RKO (cell line): ENCODE results near the gene L3MBTL4.
"Not testable (repeated sequence)": the region's sequence is repeated elsewhere in the genome, so short reads cannot be mapped to it uniquely, and the experiment has no call there.

Source experiments
- DNase-seq: peaks from one replicate; pipeline ENCODE4 v3.0.0-alpha.2; 2016; ENCODE audit warnings: low spot score

Gene L3MBTL4

DNA sequence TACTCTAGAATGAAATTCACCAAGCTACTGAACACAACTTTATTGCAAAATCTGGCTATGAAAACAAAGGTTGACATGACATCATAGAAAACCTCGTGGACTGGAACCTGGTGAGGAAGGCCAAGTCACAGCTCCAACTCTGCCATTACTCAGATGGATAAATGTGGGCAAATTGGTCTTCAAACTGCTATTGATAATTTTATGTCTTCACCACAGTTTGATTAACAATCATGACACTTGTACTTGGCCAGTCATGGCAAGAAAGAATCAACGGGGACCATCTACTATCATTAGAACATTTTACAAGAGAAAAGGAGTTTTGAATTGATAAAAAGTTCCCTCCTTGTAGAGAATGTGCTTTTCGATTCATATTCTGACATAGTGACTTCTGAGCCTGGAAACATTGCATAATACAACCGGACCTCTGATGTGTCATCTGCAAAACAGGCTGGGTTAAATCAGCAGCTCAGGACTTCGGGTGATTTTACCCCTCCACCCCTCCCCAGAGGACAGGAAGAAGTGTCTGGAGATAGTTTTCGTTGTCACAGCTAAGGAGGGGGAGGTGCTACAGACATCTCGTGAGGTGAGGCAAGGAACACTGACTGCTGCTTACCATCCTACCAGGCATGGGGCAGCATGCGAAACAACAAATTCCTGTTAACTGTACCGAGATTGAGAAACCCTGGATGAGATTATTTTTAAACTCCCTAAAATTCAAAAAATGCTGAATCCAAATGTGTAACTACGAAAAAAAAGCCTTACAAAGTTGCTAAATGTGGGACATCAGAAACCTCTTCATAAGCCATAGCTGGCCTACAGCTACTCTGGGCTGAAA, 8.4 kb downstream of the L3MBTL4 start:
- no peak for DNase-seq

DNA sequence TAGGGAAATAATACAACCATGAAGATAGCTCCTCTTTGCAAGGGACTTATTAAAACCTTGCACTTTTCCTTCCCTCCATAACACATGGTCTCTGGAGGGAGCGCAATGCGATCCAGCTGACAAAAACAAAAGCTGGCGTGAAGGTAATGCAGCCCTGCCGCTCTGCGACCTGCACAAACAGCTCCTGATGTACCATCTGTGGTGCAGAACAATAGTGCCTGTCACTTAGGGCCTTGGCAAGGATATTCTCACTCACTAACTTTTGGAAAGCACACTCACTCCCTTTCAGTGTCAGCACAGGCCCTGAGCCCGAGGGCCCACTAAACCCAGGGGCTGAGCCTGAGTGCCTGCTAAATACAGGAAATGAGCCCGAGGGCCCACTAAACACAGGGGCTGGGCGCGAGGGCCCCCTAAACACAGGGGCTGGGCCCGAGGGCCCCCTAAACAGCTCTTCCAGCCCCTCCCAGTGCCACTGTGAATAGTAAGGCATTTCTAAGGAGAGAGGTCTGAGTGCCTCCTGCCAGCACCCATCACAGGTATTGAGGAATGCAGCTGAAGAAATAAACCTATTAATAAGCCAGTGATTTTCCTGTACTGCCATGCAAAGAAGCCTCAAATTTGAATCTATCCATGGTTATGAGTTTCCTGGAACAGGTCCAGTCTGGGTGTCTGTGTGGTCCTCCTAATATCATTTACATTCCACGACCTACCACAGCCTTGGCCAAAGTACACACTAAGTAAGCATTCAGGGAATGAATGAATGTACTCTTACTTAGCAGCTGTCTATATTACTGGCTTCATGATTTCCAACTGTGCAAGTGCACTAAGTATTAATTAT, 9.3 kb downstream of the L3MBTL4 start:
- no peak for DNase-seq

DNA sequence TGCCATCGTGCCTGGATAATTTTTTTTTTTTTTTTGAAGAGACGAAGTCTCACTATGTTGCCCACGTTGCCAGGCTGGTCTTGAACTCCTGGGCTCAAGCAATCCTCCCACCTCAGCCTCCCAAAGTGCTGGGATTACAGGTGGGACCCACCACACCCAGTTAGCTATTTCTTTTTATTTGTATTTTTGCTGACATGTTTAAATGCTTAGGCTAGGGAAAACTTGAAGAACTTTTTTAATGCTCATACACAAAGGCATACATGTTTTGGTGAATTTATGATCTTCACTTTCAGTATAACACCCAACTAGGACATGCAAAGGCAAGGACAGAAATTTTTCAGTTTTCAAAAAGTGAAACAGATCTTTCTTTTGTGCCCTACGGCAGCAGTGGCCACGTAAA, 9.9 kb downstream of the L3MBTL4 start:
- DNase-seq = no peak

DNA sequence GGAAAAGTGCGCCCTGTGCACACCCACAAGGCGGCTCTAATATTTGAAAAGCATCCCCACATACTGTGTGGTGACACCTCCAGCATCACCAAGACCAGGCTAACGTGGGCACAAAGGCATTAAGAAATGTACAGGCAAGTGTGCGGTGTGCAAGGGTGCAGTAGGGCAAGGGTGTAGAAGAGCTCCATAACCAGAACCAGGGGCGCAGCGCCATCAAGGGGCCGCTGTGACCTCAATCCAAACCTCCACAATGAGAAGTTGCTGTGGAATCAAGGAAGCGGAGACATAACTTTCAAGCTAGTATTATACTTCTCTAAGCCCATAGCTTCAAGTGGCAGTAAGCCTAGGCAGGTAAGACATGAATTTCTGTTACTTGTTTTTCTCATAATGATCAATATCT, 13.0 kb downstream of the L3MBTL4 start:
- DNase-seq = no peak

DNA sequence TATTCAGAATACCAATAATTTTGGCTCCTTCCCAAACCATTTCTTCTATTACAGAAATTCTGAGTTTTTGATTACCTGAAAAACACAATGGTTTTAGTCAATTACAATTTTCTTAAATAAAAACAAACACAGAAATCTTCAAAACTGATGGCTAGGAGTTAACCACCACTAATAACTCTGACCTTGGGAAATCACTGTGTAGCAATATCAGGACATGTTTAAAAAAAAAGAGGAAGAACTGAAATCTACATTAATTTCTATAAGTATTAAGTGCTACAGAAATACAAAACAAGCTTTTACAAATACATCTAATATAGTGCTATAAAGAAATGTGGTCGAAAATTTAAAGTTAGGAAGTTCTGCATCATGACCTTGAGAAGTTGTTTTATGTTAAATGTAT, 14.9 kb downstream of the L3MBTL4 start:
- no peak for DNase-seq

DNA sequence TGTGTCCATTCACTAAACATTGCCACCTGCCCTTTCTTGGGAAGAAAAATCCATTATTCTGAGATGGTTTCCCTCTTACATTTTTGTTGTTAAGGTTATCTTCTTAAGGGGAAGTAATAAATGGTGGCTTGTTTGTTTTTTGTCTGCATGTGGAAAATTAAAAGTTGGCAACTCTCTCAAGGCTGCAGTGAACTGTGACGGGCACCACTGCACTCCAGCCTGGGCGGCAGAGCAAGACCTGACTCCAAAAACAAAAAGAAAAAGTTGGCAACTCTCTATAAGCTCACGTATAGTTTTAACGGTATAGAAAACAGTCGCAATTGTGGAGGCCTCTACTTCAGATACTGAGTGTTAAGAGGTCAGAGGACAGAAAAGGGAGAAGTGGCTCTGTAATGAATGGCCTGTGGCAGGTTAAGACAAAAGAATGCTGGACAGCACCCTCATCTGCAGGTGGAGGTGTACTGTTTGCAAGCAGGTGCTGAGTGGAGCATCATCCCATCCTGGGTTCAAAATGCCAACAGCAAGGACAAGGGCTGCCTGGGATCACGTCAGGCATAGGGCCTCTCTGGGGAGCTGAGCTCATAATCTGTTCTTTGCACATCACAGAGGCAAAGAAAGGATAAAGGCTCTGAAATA, 16.7 kb downstream of the L3MBTL4 start:
- no peak for DNase-seq

DNA sequence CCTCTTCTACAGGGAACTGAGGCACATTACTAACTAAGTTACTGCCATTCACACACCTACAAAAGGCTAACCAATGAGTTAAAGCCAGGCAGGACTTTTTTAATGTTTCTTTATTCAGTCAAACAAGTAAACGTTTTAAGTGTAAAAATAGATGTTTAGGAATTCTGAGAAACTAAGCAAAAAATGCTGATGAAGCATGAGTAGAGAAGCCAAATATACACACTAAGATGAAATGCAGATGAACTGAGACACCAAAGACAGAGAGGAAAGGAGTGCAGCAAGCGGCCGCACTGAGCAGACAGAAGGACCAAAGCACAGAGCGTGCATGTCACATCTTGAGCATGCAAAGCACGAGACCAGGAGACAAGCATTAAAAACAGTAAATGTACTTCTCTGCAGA, 17.9 kb downstream of the L3MBTL4 start:
- no peak for DNase-seq

DNA sequence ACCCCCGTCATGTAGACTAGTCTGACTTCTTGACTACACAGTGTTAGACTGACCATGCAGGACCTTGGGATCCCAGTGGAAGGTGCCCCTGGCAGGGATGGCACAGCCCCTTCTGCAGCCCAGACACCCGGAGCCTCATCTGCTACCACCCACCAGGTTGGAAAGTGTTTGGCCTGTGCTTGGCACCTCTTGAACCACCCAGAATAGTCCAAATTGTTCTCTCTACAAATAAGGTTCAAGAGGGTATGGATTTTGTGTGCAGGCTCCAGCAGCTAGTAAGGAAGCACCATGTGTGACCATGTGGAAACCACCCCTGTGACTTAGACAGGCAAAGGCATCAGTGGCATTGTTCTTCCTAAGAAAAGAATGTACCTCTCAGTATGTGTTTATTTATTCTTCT, 18.4 kb downstream of the L3MBTL4 start:
- no peak for DNase-seq

DNA sequence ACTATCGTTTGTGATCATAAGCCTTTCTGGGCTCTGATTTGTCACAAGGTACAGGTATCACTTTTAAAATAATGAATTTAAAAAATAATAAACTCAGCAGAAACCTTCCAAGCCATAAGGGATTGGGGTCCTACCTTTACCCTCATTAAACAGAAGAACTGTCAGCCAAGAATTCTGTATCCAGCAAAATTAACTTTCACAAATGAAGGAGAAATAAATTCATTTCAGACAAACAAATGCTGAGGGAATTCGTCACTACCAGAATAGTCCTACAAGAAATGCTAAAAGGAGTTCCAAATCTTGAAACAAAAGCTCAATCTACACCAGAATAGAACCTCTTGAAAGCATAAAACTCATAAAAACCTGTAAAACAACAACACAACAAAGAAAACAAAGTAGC, 25.7 kb downstream of the L3MBTL4 start:
- no peak for DNase-seq

DNA sequence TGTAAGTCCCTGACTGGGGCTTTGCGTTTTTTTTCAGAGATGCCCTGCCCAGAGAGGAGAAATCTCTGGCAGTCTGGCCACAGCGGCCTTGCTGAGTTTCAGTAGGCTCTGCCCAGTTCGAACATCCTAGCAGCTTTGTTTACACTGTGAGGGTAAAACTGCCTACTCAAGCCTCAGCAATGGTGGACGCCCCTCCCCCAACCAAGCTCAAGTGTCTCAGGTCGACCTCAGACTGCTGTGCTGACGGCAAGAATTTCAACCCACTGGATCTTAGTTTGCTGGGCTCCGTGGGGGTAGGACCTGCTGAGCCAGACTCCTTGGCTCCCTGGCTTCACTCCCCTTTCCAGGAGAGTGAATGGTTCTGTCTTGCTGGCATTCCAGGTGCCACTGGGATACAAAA, 31.7 kb downstream of the L3MBTL4 start:
- no peak for DNase-seq

DNA sequence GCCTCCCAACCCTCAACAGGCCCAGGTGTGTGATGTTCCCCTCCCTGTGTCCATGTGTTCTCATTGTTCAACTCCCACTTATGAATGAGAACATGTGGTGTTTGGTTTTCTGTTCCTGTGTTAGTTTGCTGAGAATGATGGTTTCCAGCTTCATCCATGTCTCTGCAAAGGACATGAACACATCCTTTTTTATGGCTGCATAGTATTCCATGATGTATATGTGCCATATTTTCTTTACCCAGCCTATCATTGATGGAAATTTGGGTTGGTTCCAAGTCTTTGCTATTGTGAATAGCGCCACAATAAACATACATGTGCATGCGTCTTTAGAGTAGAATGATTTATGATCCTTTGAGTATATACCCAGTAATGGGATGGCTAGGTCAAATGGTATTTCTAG, 37.2 kb downstream of the L3MBTL4 start:
- not testable (repeated sequence) for DNase-seq

DNA sequence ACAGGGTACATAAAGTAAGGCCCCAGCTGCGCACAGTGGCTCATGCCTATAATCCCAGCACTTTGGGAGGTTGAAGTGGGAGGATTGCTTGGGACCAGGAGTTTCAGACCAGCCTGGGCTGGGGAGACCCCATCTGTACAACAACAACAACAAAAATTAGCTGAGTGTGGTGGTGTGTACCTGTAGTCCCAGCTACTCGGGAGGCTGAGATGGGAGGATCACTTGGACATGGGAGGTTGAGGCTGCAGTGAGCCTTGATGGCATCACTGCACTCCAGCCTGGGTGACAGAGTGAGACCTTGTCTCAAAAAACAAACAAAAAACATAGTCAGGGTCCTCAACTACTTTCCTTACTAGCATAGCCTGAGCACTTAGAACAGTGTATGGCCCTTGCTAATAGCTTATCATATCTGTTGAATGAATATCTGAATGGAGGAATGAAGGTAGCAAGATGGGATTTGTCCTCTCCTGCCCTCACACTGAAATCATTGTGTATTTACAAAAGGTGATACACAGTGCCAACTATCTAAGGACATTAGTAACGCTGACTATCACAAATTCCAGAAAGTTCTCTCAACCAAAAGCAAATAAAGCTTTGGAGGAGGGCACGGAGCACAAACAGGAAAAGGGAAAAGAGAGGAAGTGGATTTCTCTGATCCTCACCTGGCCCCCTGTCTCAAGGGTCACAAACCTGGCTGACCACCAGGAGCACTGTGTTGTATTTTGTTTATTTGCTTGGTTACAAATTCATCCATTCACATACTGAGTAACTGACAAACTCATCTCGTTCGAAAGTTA, 38.1 kb downstream of the L3MBTL4 start:
- no peak for DNase-seq

DNA sequence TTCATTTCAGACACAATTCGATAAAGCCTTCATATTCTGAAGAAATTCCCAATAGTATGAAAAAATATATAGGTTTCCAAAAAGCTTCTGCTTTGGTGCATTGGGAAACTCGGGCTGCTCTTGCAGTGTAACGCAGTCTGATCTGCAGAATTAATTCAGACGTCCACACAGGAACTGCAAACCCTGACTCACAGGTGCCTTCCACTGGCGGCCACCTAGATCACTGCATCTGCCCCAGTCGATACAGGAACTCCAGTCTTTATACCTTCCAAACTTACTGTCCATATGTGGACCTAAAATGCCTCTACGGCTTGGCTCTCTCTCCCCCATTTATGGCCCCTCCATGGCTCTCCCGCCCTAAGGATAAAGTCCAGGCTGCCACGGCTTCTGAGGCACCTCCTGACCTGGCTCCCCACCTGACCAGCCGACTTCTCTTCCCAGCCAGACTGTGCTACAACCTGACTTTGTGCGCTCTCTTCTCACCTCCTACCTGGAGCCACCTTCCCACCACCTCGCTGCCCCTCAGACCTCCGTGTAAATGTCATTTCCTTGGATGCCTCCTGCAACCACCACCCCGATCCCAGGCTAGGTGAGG, 39.7 kb downstream of the L3MBTL4 start:
- no peak for DNase-seq

DNA sequence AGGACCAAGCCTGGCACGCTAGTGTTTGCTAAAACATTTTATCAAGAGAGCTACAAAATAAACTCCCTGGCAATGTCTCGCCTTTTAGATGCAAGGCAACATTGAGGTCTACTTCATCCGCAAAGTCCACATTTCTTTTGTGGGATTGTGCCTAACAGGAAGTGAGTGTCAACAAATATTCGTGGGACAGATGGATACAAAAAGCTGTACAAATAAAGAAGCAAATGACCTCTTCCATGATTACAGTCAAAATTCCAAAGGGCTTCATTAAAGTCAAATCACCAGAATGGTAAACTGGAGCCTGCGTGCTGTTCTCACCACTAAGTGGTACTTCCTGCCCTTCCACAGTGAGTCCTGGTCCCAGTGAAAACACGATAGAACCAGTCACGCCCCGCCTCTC, 40.4 kb downstream of the L3MBTL4 start:
- no peak for DNase-seq

DNA sequence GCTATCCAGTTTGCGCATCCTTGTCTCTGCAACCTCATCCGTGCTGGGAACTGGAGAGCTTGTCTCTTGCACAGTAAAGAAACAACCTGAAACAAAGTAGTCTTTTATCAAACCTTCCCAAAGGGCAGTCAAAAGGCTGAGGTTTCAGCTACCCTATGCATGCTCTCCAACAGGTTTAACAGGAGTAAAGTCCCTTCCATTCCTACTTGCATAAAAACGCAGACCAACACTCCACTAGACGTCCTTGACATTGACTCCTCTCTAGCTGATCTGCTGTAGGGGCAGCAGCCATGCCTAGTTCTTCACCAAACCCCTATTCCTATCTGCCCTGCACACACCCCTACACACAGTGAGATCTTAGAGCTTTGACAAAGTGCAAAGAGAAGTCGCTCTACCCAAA, 41.5 kb downstream of the L3MBTL4 start:
- no peak for DNase-seq

DNA sequence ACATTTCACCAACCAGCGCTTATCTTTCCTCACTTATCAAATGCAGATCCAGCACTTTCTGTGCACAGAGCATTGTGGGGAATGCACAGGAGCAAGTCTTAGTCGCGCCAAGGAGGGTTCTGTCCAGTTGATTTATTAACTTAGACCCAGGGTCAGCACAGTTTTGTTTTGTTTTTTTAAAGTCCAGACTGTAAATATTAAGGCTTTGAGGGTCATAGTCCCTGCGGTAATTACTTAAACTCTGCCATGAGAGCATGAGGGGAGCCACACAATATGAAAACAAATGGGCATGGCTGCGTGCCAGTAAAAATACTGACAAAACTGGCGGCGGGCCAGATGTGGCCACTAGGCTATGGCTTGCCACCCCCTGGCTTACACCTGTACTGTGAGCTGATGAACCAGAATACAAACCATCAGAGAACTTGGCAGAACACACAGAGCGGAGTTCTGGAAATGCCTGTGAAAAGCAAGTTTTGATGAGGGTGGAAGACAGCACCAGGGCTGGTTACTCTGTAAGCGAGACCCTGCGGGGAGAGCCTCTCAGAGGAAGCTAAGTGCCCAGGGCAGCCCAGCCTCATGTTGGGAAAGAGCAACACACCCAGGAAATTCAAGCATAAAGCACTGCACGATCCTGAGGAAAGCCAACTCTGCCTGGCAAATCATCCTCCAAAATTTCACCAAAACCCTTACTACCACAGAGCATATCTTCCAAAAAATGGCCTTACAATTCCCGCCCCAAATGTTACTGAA, 43.6 kb downstream of the L3MBTL4 start:
- DNase-seq = no peak

DNA sequence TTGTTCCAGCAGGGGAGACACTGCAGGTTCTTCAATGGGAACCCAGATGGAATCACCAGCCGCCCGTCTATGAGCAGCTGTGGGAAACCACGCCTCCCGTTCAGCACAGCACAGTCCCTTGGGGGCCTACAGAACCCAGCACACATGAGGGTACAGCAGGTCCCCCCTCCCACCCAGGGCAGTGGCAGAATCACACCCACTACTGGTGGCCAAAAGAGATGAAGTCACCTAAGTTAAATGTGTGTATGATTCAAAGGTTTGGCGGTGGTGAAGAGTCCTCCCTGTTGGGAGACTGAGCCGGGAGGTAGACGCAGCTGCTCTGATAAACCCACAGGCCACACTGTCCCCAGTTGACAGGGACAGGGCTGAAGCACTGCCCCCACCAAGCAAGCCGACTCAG, 44.3 kb downstream of the L3MBTL4 start:
- no peak for DNase-seq

DNA sequence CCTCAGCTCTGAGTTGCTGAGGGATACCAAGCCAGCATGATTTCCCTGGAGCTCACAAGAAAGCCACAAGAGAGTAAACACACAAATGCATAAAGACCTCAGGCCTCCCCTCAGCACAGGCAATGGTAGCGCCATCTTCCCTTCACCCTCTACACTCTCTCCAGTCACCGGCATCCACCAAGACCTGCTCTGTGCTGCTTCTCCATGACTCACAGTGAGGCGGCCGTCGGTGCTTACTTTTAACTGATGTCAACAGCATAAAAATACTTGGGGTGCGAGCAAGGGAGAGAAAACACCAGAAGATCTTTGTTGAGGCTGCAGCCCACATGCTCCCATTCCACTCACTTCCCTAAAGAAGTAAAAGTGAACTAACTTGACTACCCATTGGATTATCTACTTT, 46.7 kb downstream of the L3MBTL4 start:
- no peak for DNase-seq

DNA sequence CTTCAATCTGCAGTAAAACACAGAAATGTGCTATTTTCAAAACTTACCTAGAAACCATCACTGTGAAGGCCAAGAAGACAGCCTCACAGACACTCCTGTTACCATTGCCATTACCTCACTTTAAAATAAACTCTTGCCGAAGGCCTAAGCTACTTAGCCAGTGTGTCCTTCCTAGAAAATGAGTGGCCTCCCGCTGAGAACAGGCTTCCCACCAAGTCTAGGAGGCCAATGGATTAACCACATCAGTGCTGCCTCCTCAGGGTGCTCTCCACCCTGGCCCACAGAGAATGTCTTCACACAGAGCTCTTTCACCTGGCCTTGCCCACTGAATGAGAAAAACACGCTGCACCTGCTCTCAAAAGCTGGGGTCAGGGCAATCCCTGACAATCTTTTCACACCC, 47.5 kb downstream of the L3MBTL4 start:
- no peak for DNase-seq

DNA sequence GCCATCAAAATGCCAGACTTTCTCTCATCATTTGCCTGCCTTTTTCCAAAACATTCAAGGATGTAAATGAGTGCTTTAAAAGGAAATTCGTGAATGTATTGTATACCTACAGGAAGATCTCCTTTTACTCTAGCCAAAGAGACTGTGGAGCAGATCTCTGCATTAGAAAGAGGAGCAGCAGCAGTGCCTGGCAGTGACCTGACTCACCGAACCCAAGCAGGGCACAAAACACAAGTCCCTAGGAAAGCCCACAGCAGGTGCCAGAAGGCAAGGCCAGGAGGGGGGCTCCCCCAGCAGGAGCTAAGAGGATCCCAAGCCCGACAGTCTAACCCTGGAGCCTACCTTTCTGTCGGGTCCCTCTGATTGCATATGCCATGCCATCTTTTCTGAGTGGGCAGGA, 47.9 kb downstream of the L3MBTL4 start:
- DNase-seq = no peak

DNA sequence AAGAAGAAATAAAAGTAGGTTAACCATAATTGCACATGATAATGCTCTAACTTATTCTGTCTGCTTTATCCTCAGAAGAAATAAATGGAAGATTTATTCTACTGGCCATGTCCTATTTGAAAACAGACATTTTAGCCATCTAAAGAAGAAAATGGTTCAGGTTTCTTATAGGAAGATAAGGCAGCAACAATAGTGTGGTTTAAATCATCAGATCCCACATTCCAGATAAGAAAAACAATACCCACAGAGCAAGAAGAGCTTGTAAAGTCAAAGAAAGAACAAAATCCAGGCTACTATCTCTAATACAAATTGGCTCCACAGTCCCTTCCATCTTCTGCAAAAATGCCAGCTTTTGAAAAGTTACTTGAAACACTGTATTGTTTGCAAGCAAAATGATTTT, 49.3 kb downstream of the L3MBTL4 start:
- DNase-seq = no peak
